Activated naive CD8-positive, alpha-beta T cell treated with anti-CD3 and anti-CD28 coated beads, Interleukin-2, amount 50 U/mL, for 24 hours (primary cell): Measurements from ENCODE around the gene RAD51B.
"Not testable (repeated sequence)": the region's sequence is repeated elsewhere in the genome, so short reads cannot be mapped to it uniquely, and the experiment has no call there.

ENCODE experiments used
- ATAC-seq: fragments of 150-1000 bp; cut with Tn5 transposase; one replicate; pipeline ENCODE4 v1.10.0; 2021
- DNase-seq: peaks from one replicate; pipeline ENCODE4 v3.0.0; 2021
- H3K27ac Mint-ChIP-seq: one replicate; pipeline ENCODE4 v1.8.0; 2021; ENCODE audit warnings: mild to moderate bottlenecking, mixed read lengths
- H3K27me3 Mint-ChIP-seq: one replicate; pipeline ENCODE4 v1.8.0; 2021; ENCODE audit warnings: mixed read lengths
- H3K36me3 Mint-ChIP-seq: one replicate; pipeline ENCODE4 v1.8.0; 2021; ENCODE audit warnings: low read depth, mixed read lengths
- H3K4me1 Mint-ChIP-seq: one replicate; pipeline ENCODE4 v1.8.0; 2021; ENCODE audit warnings: mixed read lengths
- H3K4me3 Mint-ChIP-seq: one replicate; pipeline ENCODE4 v1.8.0; 2021; ENCODE audit warnings: mild to moderate bottlenecking, moderate library complexity, mixed read lengths
- H3K9me3 Mint-ChIP-seq: one replicate; pipeline ENCODE4 v1.8.0; 2021; ENCODE audit warnings: mixed read lengths

Gene RAD51B

GRCh38 chr14:68274725-68275124 is 455.1 kb downstream of the RAD51B start:
- H3K4me1 Mint-ChIP-seq = peaks cover 65% of the 10 kb centered on the region
- DNase-seq = no peak
- no peak overlapping the region for H3K4me3 Mint-ChIP-seq
- no peaks in the 10 kb centered on the region for H3K36me3 Mint-ChIP-seq
- no peak for ATAC-seq
- H3K9me3 Mint-ChIP-seq = no peaks in the 10 kb centered on the region
- peak overlapping the region; percentile 89 for H3K27ac Mint-ChIP-seq
- H3K27me3 Mint-ChIP-seq = no peaks in the 10 kb centered on the region

GRCh38 chr14:68278576-68279436 is 459.2 kb downstream of the RAD51B start:
- DNase-seq = no peak
- Mint-ChIP-seq H3K27me3 (no peaks in the 10 kb centered on the region), H3K4me1 (peaks cover 84% of the 10 kb centered on the region), H3K36me3 (no peaks in the 10 kb centered on the region), H3K9me3 (no peaks in the 10 kb centered on the region), H3K4me3 (peak overlapping the region; percentile 3), H3K27ac (peak overlapping the region; percentile 62)
- ATAC-seq = no peak

DNA sequence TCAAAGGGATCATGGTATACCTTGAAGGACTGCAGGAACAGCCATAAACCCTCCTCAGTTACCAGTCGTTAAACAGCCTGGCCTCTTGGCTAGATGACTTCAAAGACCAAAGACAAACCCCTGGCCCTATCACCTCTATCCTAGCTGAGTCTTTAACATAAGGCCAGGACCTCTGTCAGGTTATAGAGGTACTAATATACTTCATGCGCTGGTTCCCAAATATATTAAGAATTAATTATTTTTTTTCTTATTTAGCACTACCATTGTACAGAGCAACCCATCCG is 459.8 kb downstream of the RAD51B start:
- no peak for DNase-seq
- Mint-ChIP-seq H3K27ac (peak overlapping the region; percentile 62), H3K4me1 (peaks cover 84% of the 10 kb centered on the region), H3K27me3 (no peaks in the 10 kb centered on the region), H3K36me3 (no peaks in the 10 kb centered on the region), H3K4me3 (no peak overlapping the region), H3K9me3 (no peaks in the 10 kb centered on the region)
- ATAC-seq = no peak

DNA sequence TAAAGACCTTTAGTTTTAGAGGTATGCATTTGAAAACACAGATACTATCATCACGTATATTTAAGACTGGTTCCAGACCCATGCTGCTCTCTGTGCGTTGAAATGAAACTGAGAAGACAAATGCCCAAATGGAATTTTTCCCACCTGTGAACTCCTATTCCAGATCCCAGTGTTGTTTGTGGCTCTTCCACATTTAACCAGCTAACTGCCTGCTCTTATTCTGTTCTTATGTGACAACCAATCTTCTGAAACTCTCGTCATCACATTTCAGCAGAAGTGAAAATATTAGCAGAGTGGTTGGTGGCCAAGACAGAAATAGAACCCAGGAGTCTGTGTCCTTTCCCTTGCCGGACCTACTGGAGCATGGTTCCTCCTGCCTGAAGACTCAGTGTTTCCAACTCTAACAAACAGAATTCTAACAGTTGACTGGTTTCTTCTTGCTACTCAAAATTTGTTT is 460.2 kb downstream of the RAD51B start:
- H3K9me3 Mint-ChIP-seq = no peaks in the 10 kb centered on the region
- peaks cover 1% of the 10 kb centered on the region for H3K36me3 Mint-ChIP-seq
- H3K4me1 Mint-ChIP-seq = peaks cover 86% of the 10 kb centered on the region
- H3K27ac Mint-ChIP-seq = peak overlapping the region; percentile 84
- no peaks in the 10 kb centered on the region for H3K27me3 Mint-ChIP-seq
- ATAC-seq (no peak), DNase-seq (no peak)
- H3K4me3 Mint-ChIP-seq = peak overlapping the region; percentile 54

- peak overlapping the region; percentile 51 for H3K27ac Mint-ChIP-seq
- peaks cover 86% of the 10 kb centered on the region for H3K4me1 Mint-ChIP-seq
- H3K9me3 Mint-ChIP-seq = no peaks in the 10 kb centered on the region
- no peak for ATAC-seq
- H3K27me3 Mint-ChIP-seq = no peaks in the 10 kb centered on the region
- no peak overlapping the region for H3K4me3 Mint-ChIP-seq
- DNase-seq = no peak
- H3K36me3 Mint-ChIP-seq = peaks cover 3% of the 10 kb centered on the region
These were observed 461.9 kb downstream of the RAD51B start for GRCh38 chr14:68281497-68281896.

DNA sequence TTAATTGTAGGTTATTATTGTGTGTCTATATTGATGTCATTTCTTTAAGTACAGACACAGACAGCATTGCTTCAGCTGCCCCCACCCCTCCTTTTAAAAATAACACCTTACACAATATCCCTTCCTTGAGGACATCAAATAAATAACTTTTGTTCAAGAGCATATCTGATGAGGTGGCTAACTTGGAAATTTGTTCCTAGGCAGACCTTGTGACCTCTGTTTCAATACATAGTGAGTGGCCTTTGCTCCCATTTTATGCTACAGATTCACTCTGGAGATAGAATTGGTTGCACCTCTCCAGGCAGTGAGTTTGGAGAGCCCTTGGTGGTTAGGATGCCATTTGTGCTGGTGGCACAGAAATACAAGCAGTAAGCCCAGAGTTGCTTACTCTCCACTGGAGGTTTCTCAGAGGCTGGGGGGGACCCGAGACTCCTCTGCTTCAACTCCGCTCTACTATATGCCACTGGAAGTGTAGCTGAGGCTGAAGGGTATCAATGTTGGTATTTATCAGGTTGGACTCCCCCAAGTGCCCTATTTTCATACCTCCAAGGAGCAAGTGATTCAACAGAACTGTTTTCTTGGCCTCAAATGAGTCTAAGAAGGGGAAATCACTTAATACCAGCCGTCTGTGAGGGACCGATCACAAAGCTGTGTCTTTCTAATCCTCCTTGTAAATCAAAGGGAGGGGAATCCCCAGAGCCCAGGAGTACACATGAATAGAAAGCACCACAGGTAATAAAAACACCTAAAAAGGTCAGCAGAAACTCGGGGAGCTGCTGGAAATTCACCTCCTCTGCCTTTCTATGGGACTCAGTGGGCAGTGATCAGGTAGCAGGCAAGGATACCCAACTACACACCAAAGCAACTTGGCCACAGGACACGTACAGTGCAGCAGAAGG is 463.1 kb downstream of the RAD51B start:
- H3K36me3 Mint-ChIP-seq = peaks cover 3% of the 10 kb centered on the region
- peak overlapping the region; percentile 51 for H3K4me3 Mint-ChIP-seq
- H3K9me3 Mint-ChIP-seq = no peaks in the 10 kb centered on the region
- H3K4me1 Mint-ChIP-seq = peaks cover 93% of the 10 kb centered on the region
- DNase-seq = peak; percentile 27
- H3K27ac Mint-ChIP-seq = peak overlapping the region; percentile 94
- peak; percentile 80 for ATAC-seq
- H3K27me3 Mint-ChIP-seq = no peaks in the 10 kb centered on the region

DNA sequence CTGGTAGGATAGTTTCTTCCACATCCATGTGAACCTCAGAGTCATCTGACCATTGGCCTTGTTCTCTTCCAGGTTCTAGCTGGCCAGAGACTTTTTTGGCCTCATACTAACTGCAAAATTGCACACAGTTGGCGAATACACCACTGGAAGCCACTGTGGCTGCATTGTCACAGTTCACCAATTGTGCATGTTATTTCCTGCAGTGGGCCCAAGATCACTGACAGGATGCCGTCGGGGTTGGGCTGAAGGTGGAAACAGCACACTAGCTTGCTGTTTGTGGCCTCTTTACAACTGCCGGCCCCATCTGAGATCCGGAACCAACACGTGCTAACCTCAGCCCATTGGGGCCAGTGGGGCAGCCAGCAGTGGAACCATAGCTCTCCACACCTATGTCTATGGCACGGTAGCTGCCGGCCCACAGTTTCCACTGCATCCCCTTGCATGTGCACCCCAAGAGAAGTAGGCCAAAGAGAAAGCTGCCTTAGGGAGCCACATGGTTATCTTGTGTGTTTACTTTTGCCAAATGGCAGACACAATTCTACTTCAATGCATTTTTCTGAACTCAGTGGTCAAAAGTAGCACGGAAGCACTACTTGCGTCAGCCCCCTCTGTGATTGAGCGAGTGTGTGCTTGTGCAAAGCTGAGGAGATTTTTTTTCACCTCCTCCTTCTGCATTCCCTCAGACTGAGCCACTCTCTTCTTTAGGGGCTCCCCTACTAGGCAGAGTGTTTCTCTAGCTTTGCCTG is 464.0 kb downstream of the RAD51B start:
- Mint-ChIP-seq H3K36me3 (peaks cover 3% of the 10 kb centered on the region), H3K9me3 (no peaks in the 10 kb centered on the region), H3K4me3 (peak overlapping the region; percentile 51)

DNA sequence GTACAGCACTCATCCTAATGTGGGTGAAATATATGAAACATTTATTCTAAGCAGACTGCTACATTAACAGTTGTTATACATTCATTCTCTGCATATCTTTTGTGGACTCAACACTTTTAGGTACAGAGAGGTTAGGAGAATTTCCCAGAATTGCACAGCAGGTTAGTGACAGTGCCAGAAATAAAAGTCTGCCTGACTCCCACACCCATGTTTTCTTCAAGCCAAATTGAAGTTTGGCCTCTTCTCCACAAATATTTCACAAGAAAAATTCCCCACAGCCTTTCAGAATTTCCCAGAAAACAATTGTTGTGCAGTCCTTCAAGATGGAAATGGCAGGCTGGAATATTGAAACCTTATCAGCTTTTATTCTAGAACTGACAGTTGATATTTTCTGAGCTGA is 464.8 kb downstream of the RAD51B start:
- no peak for ATAC-seq
- Mint-ChIP-seq H3K27me3 (no peaks in the 10 kb centered on the region), H3K27ac (peak overlapping the region; percentile 94), H3K4me1 (peaks cover 89% of the 10 kb centered on the region), H3K36me3 (peaks cover 3% of the 10 kb centered on the region), H3K4me3 (no peak overlapping the region), H3K9me3 (no peaks in the 10 kb centered on the region)
- no peak for DNase-seq

More for the DNA sequence above, 464.0 kb downstream of the RAD51B start:
- Mint-ChIP-seq H3K27me3 (no peaks in the 10 kb centered on the region), H3K4me1 (peaks cover 95% of the 10 kb centered on the region), H3K27ac (peak overlapping the region; percentile 94)
- DNase-seq = peak; percentile 56
- ATAC-seq = peak; percentile 33

GRCh38 chr14:68284834-68285233 is 465.3 kb downstream of the RAD51B start:
- Mint-ChIP-seq H3K36me3 (peaks cover 3% of the 10 kb centered on the region), H3K9me3 (no peaks in the 10 kb centered on the region), H3K27me3 (no peaks in the 10 kb centered on the region), H3K4me3 (peak overlapping the region; percentile 53), H3K27ac (peak overlapping the region; percentile 94), H3K4me1 (peaks cover 87% of the 10 kb centered on the region)
- DNase-seq (no peak), ATAC-seq (no peak)

DNA sequence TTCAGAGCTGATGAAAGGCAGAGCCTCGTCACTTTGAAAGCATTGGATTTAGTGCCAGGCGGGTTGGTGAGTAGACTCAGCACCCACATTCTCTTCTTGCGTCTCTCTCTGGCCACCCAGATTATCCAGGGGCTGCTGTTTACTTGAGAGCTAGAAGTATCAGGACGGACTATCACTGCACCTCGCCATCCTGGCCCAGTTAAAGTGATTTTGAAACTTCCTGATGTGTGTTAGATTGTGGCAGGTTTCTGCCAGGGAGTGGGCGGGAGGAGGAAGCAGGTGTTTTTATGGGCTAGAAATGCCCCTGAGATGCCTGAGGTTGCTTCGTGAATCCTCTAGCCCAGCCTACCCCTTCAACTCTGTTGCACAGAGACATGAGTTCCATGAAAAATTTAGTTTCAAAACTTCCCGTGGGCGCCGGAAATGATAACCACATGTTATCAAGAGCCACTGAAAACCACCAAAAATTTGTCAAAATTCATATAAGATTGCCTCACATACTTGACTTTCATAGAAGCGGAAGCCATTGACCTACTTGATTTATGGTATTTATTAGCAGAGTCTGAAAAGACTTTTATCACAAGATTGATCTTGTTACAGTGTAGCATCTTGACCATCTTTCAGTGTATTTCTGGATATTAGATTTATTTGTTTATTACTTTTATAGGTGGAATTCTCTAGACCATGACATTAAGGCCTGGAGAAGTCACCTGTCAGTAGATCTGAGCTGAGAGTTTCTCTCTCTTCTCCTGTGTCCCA is 466.0 kb downstream of the RAD51B start:
- Mint-ChIP-seq H3K27me3 (no peaks in the 10 kb centered on the region), H3K9me3 (no peaks in the 10 kb centered on the region), H3K4me1 (peaks cover 80% of the 10 kb centered on the region), H3K4me3 (peak overlapping the region; percentile 53), H3K27ac (peak overlapping the region; percentile 94), H3K36me3 (peaks cover 3% of the 10 kb centered on the region)
- ATAC-seq (peak; percentile 66), DNase-seq (peak; percentile 74)

GRCh38 chr14:68286667-68287066 is 467.1 kb downstream of the RAD51B start:
- H3K4me1 Mint-ChIP-seq = peaks cover 73% of the 10 kb centered on the region
- no peak for ATAC-seq
- no peak for DNase-seq
- H3K9me3 Mint-ChIP-seq = no peaks in the 10 kb centered on the region
- H3K27ac Mint-ChIP-seq = peak overlapping the region; percentile 94
- peak overlapping the region; percentile 22 for H3K4me3 Mint-ChIP-seq
- H3K36me3 Mint-ChIP-seq = peaks cover 3% of the 10 kb centered on the region
- H3K27me3 Mint-ChIP-seq = no peaks in the 10 kb centered on the region

DNA sequence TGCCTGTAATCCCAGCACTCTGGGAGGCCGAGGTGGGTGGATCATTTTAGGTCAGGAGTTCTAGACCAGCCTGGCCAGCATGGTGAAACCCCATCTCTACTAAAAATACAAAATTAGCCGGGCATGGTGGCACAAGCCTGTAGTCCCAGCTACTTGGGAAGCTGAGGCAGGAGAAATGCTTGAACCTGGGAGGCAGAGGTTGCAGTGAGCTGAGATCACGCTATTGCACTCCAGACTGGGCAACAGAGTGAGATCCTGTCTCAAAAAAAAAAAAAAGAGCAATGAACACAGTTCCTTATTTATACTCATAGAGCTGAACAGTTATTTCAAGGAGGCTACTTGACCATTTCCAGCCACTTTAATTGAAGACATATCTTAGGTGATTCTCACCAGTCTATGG is 469.9 kb downstream of the RAD51B start:
- DNase-seq, H3K27me3 Mint-ChIP-seq, H3K27ac Mint-ChIP-seq, H3K36me3 Mint-ChIP-seq, ATAC-seq, H3K4me3 Mint-ChIP-seq, H3K9me3 Mint-ChIP-seq: not testable (repeated sequence)
- peaks cover 71% of the 10 kb centered on the region for H3K4me1 Mint-ChIP-seq

- H3K9me3 Mint-ChIP-seq = no peaks in the 10 kb centered on the region
- DNase-seq (no peak), ATAC-seq (no peak)
- H3K4me3 Mint-ChIP-seq = no peak overlapping the region
- H3K27ac Mint-ChIP-seq = peak overlapping the region; percentile 65
- peaks cover 58% of the 10 kb centered on the region for H3K4me1 Mint-ChIP-seq
- H3K36me3 Mint-ChIP-seq = peaks cover 5% of the 10 kb centered on the region
- H3K27me3 Mint-ChIP-seq = no peaks in the 10 kb centered on the region
These were observed 472.2 kb downstream of the RAD51B start for GRCh38 chr14:68291820-68292219.
